Endothelial cell of umbilical vein (primary cell): ENCODE measurements around the gene MAN2B2.

Source experiments
- EZH2 ChIP-seq: IDR thresholded peaks from 2 replicates; pipeline ENCODE4 v1.6.1; 2012; ENCODE audit warnings: borderline replicate concordance, low read depth, mild to moderate bottlenecking, moderate library complexity, low read length, inconsistent platforms; ENCODE audit not compliant: severe bottlenecking
- JUN ChIP-seq: IDR thresholded peaks from 2 replicates; pipeline ENCODE4 v1.6.1; 2011; ENCODE audit warnings: borderline replicate concordance, low read depth; ENCODE audit not compliant: insufficient read length, insufficient read depth
- POLR2A ChIP-seq: IDR thresholded peaks from 2 replicates; pipeline ENCODE4 v1.6.1; 2012; ENCODE audit warnings: low read depth, mild to moderate bottlenecking, control low read depth, low read length
- POLR2AphosphoS5 ChIP-seq: IDR thresholded peaks from 2 replicates; pipeline ENCODE4 v1.6.1; 2012; ENCODE audit warnings: low read depth, mild to moderate bottlenecking, control low read depth, low read length, moderate library complexity; ENCODE audit not compliant: insufficient read depth
- TF ChIP-seq, protein P1 (sequence below), 2 donors: IDR thresholded peaks; 1 replicate in 1 of 2; 2 replicates in 1 of 2; pipeline ENCODE4 v1.5.1; 2011; ENCODE audit warnings: low read length in 2 of 2, mild to moderate bottlenecking in 2 of 2, moderate library complexity in 2 of 2, control low read depth in 1 of 2, inconsistent platforms in 1 of 2, low read depth in 1 of 2; ENCODE audit not compliant: insufficient read depth in 1 of 2; ENCODE audit errors: extremely low read depth in 1 of 2
- TF ChIP-seq, protein P2 (sequence below): IDR thresholded peaks from 2 replicates; pipeline ENCODE4 v1.6.1; 2011; ENCODE audit not compliant: insufficient read depth, insufficient read length

DNA sequence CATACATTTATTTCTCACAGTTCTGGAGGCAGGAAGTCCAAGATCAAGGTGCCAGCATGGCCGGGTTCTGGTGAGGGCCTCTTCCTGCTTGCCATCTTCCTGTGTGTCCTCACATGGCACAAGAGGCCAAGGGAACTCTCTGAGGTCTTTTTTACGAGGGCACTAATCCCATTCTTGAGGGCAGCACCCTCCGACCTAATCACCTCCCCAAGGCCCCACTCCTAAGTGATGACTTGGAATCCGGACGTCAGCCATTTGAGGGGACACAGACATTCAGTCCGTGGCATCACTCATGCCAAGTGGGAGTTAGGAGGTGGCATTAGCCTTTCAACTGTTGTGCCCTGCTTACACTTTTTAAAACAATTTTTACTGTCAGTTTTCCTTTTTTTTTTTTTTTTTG is 27.3 kb downstream of the MAN2B2 start:
- no peak for TF ChIP-seq EZH2
- TF ChIP-seq, protein P1, sequence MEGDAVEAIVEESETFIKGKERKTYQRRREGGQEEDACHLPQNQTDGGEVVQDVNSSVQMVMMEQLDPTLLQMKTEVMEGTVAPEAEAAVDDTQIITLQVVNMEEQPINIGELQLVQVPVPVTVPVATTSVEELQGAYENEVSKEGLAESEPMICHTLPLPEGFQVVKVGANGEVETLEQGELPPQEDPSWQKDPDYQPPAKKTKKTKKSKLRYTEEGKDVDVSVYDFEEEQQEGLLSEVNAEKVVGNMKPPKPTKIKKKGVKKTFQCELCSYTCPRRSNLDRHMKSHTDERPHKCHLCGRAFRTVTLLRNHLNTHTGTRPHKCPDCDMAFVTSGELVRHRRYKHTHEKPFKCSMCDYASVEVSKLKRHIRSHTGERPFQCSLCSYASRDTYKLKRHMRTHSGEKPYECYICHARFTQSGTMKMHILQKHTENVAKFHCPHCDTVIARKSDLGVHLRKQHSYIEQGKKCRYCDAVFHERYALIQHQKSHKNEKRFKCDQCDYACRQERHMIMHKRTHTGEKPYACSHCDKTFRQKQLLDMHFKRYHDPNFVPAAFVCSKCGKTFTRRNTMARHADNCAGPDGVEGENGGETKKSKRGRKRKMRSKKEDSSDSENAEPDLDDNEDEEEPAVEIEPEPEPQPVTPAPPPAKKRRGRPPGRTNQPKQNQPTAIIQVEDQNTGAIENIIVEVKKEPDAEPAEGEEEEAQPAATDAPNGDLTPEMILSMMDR (IDR thresholded peaks at IDR 0.05; ENCODE audit: extremely low read depth in 1 of 2, insufficient read depth in 1 of 2, low read depth in 1 of 2, low read length in 2 of 2): no peak
- TF ChIP-seq, protein P2, sequence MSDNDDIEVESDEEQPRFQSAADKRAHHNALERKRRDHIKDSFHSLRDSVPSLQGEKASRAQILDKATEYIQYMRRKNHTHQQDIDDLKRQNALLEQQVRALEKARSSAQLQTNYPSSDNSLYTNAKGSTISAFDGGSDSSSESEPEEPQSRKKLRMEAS: no peak
- TF ChIP-seq POLR2AphosphoS5: no peak
- no peak for TF ChIP-seq POLR2A
- no peak for TF ChIP-seq JUN
